Measurements from ENCODE around the gene TP53.

Gene TP53

DNA sequence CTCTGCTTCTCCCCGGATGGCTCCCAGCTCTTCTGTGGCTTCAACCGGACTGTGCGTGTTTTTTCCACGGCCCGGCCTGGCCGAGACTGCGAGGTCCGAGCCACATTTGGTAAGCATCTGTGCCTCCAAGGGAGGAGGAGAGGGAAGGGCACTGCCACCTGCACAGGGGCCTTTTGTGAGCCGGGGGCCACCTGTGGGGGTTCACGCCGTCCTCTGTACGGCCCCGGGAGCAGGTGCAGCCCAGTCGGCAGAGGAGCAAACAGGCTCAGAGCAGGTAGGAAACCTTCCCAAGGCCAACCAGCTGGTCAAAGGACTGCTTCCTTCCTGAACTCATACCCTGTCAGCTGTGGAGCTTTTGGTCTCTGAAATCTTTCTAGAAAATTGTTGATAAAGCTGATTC, 14.4 kb upstream of the TP53 start:
- no peak for TF ChIP-seq POLR2A (IDR thresholded peaks at IDR 0.05; ENCODE audit: low read depth, low read length)
- FAIRE-seq (no peak), DNase-seq (ENCODE audit: insufficient read length, low spot score) (no peak)

DNA sequence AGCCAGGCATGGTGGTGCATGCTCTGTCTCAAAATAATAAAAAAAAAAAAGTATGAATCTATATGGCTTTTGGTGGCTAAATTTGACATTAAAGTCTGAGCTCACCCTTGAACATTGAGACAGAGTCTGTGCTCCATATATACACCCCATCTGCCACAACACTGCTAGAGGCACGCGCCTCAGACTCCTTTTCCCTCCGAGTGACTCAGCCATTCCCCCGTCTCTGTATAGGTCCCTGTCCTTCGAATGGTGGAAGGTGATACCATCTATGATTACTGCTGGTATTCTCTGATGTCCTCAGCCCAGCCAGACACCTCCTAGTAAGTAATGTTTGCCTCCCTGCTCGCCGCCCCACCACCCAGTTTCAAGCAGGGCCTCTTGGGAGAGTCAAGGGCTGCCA, 13.2 kb upstream of the TP53 start:
- TF ChIP-seq POLR2A (IDR thresholded peaks at IDR 0.05; ENCODE audit: low read depth, low read length): no peak
- DNase-seq (ENCODE audit: insufficient read length, low spot score) (no peak), FAIRE-seq (no peak)

DNA sequence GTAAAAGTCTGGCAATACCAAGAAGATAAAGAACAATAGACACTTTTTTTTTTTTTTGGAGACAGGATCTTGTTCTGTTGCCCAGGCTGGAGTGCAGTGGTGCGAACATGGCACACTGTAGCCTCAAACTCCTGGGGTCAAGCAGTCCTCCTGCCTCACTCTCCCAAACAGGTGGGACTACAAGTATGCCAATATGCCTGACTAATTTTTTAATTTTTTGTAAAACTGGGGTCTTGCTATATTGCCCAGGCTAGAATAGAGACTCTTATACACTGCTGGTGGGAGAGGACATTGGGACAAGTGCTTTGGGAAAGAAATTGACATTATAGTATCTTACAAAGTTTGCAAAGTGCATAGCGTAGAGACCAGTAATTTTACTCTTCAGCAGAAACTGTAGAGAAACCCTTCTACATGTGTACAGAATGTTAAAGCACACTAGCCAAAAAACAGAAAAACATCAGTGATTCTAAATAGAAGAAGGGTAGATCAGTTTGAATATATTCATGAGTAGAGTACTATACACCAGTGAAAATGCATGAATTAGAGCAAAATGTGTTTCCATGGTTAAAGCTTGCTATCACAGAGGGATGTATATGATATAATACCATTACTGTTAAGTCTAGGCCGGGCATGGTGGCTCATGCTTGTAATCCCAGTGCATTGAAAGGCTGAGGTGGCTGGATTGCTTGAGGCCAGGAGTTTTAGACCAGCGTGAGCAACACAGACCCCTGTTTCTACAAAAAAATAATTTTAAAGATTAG, 10.7 kb upstream of the TP53 start:
- TF ChIP-seq POLR2A (IDR thresholded peaks at IDR 0.05; ENCODE audit: low read depth, low read length): no peak
- no peak for DNase-seq (ENCODE audit: insufficient read length, low spot score)
- no peak for FAIRE-seq

DNA sequence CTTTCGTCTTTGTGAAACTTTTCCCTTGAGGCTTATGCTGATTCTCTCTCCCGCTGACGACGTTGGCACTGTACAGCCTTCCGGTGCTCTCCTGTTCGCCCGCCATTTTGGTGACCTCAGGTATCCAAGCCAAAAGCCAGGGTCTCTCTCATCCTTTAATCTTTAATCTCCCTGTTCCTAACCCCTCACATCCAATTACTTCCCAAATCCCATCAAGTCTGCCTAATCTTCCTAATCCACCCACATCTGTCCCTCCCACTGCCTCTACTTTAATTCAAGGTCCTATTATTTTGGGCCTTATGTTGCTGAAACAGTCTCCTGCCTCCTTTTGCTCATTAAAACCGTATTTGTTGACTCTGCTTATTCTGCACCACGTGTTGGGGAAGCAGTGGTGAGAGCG, 8.3 kb upstream of the TP53 start:
- TF ChIP-seq POLR2A (IDR thresholded peaks at IDR 0.05; ENCODE audit: low read depth, low read length): no peak
- no peak for FAIRE-seq
- no peak for DNase-seq (ENCODE audit: insufficient read length, low spot score)

DNA sequence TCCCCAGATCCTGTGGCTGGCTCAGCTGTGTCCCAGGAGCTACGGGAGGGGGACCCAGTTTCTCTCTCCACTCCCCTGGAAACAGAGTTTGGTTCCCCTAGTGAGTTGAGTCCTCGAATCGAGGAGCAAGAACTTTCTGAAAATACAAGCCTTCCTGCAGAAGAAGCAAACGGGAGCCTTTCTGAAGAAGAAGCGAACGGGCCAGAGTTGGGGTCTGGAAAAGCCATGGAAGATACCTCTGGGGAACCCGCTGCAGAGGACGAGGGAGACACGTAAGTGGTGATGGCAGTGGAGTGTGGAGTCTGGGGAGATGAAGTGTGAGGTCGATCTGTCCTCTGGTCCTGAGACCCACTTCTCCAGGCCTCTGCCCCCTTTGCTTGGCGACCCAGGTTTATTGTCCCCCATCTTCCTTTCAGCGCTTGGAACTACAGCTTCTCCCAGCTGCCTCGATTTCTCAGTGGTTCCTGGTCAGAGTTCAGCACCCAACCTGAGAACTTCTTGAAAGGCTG, 1.6 kb upstream of the TP53 start:
- TF ChIP-seq POLR2A (IDR thresholded peaks at IDR 0.05; ENCODE audit: low read depth, low read length): no peak
- no peak for DNase-seq (ENCODE audit: insufficient read length, low spot score)
- no peak for FAIRE-seq

DNA sequence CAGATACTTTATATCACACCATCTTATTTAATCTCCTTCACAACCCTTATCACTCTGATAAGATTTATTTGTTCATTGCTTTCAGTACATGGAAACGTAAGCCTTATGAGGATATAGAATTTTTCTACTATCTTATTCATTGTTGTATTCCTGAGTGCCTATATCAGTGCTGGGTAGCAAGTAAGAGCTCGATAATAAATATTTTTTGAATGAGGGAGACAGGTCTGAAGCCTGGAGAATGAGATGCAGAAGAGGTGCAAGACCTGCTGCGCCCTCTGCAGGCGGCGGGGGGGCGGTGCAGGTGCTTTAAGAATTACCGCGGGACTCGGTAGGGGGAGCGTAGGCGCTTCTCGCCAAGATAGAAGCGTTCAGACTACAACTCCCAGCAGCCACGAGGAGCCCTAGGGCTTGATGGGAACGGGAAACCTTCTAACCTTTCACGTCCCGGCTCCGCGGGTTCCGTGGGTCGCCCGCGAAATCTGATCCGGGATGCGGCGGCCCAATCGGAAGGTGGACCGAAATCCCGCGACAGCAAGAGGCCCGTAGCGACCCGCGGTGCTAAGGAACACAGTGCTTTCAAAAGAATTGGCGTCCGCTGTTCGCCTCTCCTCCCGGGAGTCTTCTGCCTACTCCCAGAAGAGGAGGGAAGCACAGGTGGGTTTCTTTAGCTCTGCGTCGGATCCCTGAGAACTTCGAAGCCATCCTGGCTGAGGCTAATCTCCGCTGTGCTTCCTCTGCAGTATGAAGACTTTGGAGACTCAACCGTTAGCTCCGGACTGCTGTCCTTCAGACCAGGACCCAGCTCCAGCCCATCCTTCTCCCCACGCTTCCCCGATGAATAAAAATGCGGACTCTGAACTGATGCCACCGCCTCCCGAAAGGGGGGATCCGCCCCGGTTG, 868 bp upstream of the TP53 start, which contains the start of gene WRAP53:
WRAP53 (plus strand) TSS at position 570 of the 900 bp plus-strand sequence; CDS start at position 742, 172 bp downstream.
- TF ChIP-seq POLR2A (IDR thresholded peaks at IDR 0.05; ENCODE audit: low read depth, low read length): peak; percentile 62
- DNase-seq (ENCODE audit: insufficient read length, low spot score) (peak; percentile 84), FAIRE-seq (no peak)

DNA sequence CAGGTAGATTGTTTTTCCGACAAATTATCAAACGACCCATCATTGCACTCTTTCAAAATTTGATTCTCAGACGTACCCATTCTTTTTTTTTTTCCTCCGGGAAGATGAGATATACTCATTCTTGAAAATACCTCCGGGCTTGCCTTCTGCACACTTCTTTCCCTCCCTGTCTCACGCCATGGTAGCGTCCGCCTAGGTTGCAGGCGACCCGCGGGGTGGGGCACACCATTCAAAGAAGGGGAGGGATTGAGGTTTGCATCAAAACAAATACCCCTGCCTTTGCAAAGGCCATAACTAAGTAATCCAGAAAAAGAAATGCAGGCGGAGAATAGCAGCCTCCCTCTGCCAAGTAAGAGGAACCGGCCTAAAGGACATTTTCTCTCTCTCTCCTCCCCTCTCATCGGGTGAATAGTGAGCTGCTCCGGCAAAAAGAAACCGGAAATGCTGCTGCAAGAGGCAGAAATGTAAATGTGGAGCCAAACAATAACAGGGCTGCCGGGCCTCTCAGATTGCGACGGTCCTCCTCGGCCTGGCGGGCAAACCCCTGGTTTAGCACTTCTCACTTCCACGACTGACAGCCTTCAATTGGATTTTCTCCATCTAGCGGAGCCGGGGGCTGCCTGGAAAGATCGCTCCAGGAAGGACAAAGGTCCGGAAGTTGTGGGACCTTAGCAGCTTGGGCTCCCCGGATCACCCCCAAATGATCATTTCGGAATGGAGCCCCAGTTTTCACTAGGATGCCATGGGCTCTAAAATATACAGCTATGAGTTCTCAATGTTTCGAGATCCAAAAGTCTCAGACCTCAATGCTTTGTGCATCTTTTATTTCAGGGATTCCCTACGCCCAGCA, 843 bp downstream of the TP53 start:
- peak; percentile 58 for TF ChIP-seq POLR2A (IDR thresholded peaks at IDR 0.05; ENCODE audit: low read depth, low read length)
- FAIRE-seq: no peak
- no peak for DNase-seq (ENCODE audit: insufficient read length, low spot score)

DNA sequence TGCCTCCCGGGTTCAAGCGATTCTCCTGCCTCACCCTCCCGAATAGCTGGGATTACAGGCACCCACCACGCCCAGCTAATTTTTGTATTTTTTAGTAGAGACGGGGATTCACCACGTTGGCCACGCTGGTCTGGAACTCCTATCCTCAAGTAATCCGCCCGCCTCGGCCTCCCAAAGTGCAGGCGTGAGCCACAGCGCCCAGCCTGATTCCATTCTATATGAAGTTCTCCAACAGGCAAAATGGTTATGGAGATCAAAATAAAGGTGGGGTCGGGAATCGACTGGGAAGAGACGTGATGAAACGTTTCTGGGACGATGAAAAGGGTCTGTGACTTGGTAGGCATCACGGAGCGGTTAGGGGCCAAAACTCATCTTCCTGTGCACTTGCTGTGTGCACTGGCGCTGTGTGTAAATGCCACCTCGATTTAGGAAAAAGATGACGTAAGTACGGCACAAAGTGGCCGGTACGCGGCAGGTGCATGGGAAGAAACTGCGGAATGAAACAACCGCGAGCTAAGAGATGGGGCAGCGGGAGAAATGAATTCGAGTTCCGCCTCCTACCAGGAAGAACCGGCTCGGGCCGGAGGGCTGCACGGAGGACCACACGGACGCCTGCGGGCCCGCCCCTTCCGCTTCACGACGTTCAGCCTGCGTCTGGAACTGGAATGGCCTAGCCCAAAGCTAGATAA, 1.6 kb downstream of the TP53 start:
- TF ChIP-seq POLR2A (IDR thresholded peaks at IDR 0.05; ENCODE audit: low read depth, low read length): no peak
- DNase-seq (ENCODE audit: insufficient read length, low spot score): peak; percentile 50
- no peak for FAIRE-seq

DNA sequence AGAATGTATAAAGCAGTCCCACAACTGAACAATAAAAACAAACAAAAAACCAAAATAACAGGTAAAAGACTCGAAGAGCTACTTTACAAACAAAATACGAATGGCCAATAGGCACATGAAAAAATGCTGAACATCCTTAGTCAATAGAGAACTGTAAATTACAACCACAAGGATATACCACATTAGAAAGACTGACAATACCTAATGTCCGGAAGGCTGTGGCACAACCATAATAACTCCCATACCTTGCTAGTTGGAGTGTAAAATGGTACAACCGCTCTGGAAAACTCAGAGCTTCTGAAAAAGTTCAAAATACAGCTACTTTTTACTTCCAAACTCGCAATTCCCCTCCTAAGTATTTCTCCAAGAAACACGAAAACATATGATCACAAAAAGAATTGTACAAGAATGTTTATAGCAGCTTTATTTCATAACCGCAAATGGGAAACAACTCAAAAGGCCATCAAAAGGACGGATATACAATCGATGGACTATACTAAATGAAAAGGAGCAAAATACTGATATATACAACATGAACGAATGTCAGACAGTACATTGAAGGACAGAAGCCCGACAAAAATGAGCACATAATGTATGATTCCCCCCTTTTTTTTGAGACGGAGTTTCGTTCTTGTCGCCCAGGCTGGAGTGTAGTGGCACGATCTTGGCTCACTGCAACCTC, 2.3 kb downstream of the TP53 start:
- FAIRE-seq (no peak), DNase-seq (ENCODE audit: insufficient read length, low spot score) (no peak)
- no peak for TF ChIP-seq POLR2A (IDR thresholded peaks at IDR 0.05; ENCODE audit: low read depth, low read length)

DNA sequence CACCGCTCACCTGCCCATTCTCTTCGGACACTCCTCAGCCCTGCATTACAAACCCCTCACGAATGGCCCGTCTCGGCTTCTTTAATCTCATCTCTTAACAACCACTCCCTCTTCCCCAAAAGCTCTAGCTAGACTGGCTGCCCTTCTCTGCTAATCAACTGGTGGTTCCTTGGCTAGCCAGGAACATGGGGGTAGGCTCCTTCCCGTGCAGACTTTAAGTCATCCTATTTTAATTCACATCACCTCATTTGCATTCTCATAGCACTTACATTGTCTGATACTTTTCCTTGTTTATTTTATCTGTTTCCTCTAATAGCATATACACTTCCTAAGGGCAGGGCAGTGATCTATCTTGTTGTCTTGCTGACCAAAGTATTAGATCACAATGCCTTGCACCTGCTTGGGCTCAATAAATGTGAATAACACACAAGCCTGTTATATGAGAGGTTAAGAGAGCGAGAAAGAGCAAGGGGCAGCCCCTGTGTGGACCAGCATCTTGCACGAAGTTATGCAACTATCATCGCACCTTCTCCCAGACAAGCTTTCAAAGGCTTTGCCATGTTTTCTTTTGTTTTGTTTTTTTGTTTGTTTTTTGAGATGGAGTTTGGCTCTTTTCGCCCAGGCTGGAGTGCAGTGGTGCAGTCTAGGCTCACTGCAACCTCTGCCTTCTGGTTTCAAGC, 9.8 kb downstream of the TP53 start:
- FAIRE-seq (no peak), DNase-seq (ENCODE audit: insufficient read length, low spot score) (no peak)
- no peak for TF ChIP-seq POLR2A (IDR thresholded peaks at IDR 0.05; ENCODE audit: low read depth, low read length)

DNA sequence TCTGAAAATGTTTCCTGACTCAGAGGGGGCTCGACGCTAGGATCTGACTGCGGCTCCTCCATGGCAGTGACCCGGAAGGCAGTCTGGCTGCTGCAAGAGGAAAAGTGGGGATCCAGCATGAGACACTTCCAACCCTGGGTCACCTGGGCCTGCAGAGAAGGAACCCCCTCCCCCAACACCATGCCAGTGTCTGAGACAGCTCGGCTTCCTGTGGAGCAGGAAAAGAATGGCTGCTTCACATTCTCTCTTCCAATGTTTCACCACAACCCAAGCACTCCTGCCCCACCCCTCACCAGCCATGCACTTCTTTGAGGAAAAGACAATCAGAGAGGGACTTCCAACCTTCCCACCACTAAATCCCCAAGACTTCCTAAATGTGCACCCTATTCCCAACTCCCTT, 10.8 kb downstream of the TP53 start:
- DNase-seq (ENCODE audit: insufficient read length, low spot score) (no peak), FAIRE-seq (no peak)
- TF ChIP-seq POLR2A (IDR thresholded peaks at IDR 0.05; ENCODE audit: low read depth, low read length): no peak

DNA sequence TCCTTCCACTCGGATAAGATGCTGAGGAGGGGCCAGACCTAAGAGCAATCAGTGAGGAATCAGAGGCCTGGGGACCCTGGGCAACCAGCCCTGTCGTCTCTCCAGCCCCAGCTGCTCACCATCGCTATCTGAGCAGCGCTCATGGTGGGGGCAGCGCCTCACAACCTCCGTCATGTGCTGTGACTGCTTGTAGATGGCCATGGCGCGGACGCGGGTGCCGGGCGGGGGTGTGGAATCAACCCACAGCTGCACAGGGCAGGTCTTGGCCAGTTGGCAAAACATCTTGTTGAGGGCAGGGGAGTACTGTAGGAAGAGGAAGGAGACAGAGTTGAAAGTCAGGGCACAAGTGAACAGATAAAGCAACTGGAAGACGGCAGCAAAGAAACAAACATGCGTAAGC, 12.4 kb downstream of the TP53 start:
- DNase-seq (ENCODE audit: insufficient read length, low spot score) (no peak), FAIRE-seq (no peak)
- TF ChIP-seq POLR2A (IDR thresholded peaks at IDR 0.05; ENCODE audit: low read depth, low read length): no peak

Measured in H54 (cell line).